Sigmoid colon (tissue), 7 donors: ENCODE results near the gene SYDE2. TPM values are rescaled to one million over a fixed set of nuclear protein-coding genes. Genes with fewer than 3 reads are reported as not detected.
A peak's percentile ranks its signal among the peaks of the same experiment; 100 is the strongest.
"Not testable (repeated sequence)": the region's sequence is repeated elsewhere in the genome, so short reads cannot be mapped to it uniquely, and the experiment has no call there.

Experiments used
- DNase-seq: peaks from one replicate; pipeline ENCODE4 v3.0.0-alpha.2; 2019
- H3K27ac ChIP-seq, 4 donors: fragments of 200-600 bp; sonication (generic); one replicate each; pipeline ENCODE4 v1.5.1; 2016 to 2019; ENCODE audit warnings: mild to moderate bottlenecking in 1 of 4
- H3K27me3 ChIP-seq, 3 donors: fragments of 200-600 bp; sonication (generic); one replicate each; pipeline ENCODE4 v1.5.1; 2019; ENCODE audit warnings: mild to moderate bottlenecking in 1 of 3
- H3K36me3 ChIP-seq, 4 donors: fragments of 200-600 bp; sonication (generic); one replicate each; pipeline ENCODE4 v1.5.1; 2016 to 2019
- H3K4me1 ChIP-seq, 4 donors: fragments of 200-600 bp; sonication (generic); one replicate each; pipeline ENCODE4 v1.5.1; 2017 to 2019
- H3K4me3 ChIP-seq, 4 donors: fragments of 200-600 bp; sonication (generic); one replicate each; pipeline ENCODE4 v1.5.1; 2017 to 2019; ENCODE audit warnings: mild to moderate bottlenecking in 2 of 4, moderate library complexity in 1 of 4
- H3K9me3 ChIP-seq, 4 donors: fragments of 200-600 bp in 3 of 4; sonication (generic) in 3 of 4; one replicate each; pipeline versions ENCODE4 v1.5.1 to v1.6.1; 2013 to 2019
- CTCF ChIP-seq, 4 experiments: fragments of 450-650 bp in 3 of 4; fragments of 200-600 bp in 1 of 4; IDR thresholded peaks; one replicate each; pipeline ENCODE4 v1.5.1; 2016 to 2019; ENCODE audit warnings: antibody characterized with exemption in 4 of 4, mild to moderate bottlenecking in 3 of 4, moderate library complexity in 2 of 4
- EP300 ChIP-seq, 4 donors: sonication (generic); formaldehyde crosslinking; IDR thresholded peaks; one replicate each; pipeline ENCODE4 v1.6.1; 2017; ENCODE audit warnings: antibody characterized with exemption in 4 of 4
- POLR2A ChIP-seq, 2 donors: fragments of 450-650 bp; IDR thresholded peaks; one replicate each; pipeline ENCODE4 v1.6.1; 2016; ENCODE audit warnings: antibody characterized with exemption in 2 of 2, mild to moderate bottlenecking in 2 of 2, moderate library complexity in 2 of 2
- POLR2AphosphoS5 ChIP-seq, 4 donors: sonication (generic); formaldehyde crosslinking; IDR thresholded peaks; one replicate each; pipeline ENCODE4 v1.6.1; 2017; ENCODE audit warnings: antibody characterized with exemption in 4 of 4
- WGBS, 2 donors: extraction: QIAGEN DNeasy Blood & Tissue Kit; methylation state at CpG; one replicate each; pipeline ENCODE4 v1.1.7; 2013; 5-methylcytosine and 5-hydroxymethylcytosine counted together
- intact Hi-C: fragments of 100-400 bp; cut with DNase I; formaldehyde crosslinking; loops from one replicate; pipeline ENCODE4 v1.15.1; 2023
- polyA plus RNA-seq, 3 donors: library from polyadenylated mRNA; stranded (reverse); fragments of 200-250 nt; gene quantifications; one replicate each; pipeline ENCODE4 v1.2.3, GENCODE V29; 2013
- total RNA-seq, 4 donors: library from RNA; depleted of rRNA; stranded (reverse); fragments of >200 nt; gene quantifications; one replicate each; pipeline ENCODE4 v1.1.0, GENCODE V29; 2016
- donor health status: healthy with polysubstance abuse.
- donor health status: Bipolar disorder and iron deficiency.
- donor health status: healthy.

Gene SYDE2
- total and polyA plus RNA-seq, 7 donors: 0.46 to 87.3 (median 39.3) TPM

DNA sequence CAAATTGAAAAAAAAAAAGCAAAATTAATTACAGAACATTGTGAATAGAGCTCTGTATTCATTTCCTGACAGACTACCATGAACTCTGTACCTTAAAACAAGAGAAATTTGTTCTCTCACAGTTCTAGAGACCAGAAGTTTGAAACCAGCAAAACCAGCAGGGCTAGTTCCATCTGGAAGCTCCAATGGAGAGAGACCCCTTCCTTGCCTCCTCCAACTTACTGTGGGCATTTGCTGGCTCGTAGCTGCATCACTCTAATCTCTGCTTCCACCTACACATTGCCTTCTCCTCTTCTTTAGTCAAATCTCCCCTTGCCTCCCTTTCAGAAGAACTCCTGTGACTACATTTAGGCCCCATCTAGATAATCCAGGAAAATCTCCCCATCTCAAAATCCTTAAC, 56.5 kb downstream of the SYDE2 start:
- Histone ChIP-seq H3K4me1 (peaks cover 0 to 6% (median 3%) of the 10 kb centered on the region in 4 donors), H3K27me3 (no peaks in the 10 kb centered on the region), H3K27ac (no peak overlapping the region), H3K36me3 (no peaks in the 10 kb centered on the region), H3K9me3 (no peaks in the 10 kb centered on the region), H3K4me3 (no peak overlapping the region)
- TF ChIP-seq CTCF (IDR thresholded peaks at IDR 0.05): no peak
- DNase-seq: no peak
- intact Hi-C loops: no loop called here
- 25 to 68% methylated on average over 1 of the region's 1 CpG for WGBS, 2 donors

- Histone ChIP-seq H3K9me3 (no peaks in the 10 kb centered on the region), H3K27me3 (no peaks in the 10 kb centered on the region), H3K4me3 (no peak overlapping the region), H3K36me3 (no peaks in the 10 kb centered on the region), H3K27ac (no peak overlapping the region), H3K4me1 (peaks cover 0 to 5% (median 3%) of the 10 kb centered on the region in 4 donors)
- intact Hi-C loops: no loop called here
- no peak for TF ChIP-seq POLR2A (IDR thresholded peaks at IDR 0.05)
- TF ChIP-seq CTCF (IDR thresholded peaks at IDR 0.05): no peak
- no peak for TF ChIP-seq POLR2AphosphoS5 (IDR thresholded peaks at IDR 0.05)
- no peak for TF ChIP-seq EP300 (IDR thresholded peaks at IDR 0.05)
- 76 to 77% methylated on average over 5 of the region's 5 CpGs for WGBS, 2 donors
- DNase-seq: no peak
Observed at GRCh38 chr1:85142753-85143152, 58.1 kb downstream of the SYDE2 start.

DNA sequence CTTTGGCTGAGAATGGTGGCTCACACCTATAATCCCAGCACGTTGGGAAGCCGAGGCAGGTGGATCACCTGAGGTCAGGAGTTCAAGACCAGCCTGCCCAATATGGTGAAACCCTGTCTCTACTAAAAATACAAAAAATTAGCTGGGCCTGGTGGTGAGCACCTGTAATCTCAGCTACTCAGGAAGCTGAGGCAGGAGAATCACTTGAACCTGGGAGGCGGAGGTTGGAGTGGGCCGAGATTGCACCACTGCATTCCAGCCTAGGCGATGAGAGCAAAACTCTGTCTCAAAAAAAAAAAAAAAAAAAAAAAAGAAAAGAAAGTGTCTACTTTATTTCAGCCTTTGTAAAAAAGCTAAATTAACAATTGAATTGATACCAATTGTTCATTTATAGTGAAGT, 62.4 kb downstream of the SYDE2 start:
- H3K4me3 ChIP-seq, H3K27me3 ChIP-seq, H3K27ac ChIP-seq, H3K36me3 ChIP-seq, intact Hi-C loops, DNase-seq, H3K9me3 ChIP-seq: not testable (repeated sequence)
- peaks cover 0 to 13% (median 10%) of the 10 kb centered on the region in 4 donors for H3K4me1 ChIP-seq
- WGBS, 2 donors: 75 to 89% methylated on average over 5 of the region's 5 CpGs

DNA sequence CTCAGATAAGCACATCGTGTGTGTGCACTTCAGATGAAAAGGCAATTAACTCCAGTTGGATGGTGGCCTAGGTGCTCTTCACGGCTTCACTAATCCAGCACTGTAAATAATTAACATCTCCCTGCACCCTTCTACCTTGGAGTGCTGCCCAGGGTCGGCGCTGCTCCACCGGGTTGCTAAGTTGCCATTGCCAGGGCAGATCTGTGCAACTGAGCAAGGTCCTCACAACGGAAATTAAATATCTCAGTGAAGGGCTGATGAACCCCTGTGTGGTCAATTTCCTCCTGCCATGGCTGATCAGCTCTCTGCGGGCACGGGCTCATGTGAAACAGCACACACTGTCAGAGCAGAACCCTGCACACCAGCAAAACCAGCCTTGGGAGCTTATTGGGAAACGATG, 63.2 kb downstream of the SYDE2 start:
- H3K27me3 ChIP-seq: no peaks in the 10 kb centered on the region
- H3K4me3 ChIP-seq: no peak overlapping the region
- H3K36me3 ChIP-seq: no peaks in the 10 kb centered on the region
- H3K27ac ChIP-seq: no peak overlapping the region
- no peaks in the 10 kb centered on the region for H3K9me3 ChIP-seq
- WGBS, 2 donors: 13 to 61% methylated on average over 9 of the region's 9 CpGs
- H3K4me1 ChIP-seq: peaks cover 0 to 14% (median 10%) of the 10 kb centered on the region in 4 donors
- DNase-seq: peak; percentile 70
- no peak for TF ChIP-seq POLR2AphosphoS5 (IDR thresholded peaks at IDR 0.05)
- TF ChIP-seq EP300 (IDR thresholded peaks at IDR 0.05): no peak
- TF ChIP-seq POLR2A (IDR thresholded peaks at IDR 0.05): no peak
- TF ChIP-seq CTCF (IDR thresholded peaks at IDR 0.05): no peak
- intact Hi-C loops: no loop called here

- no peaks in the 10 kb centered on the region for H3K9me3 ChIP-seq
- H3K27me3 ChIP-seq: no peaks in the 10 kb centered on the region
- no peaks in the 10 kb centered on the region for H3K36me3 ChIP-seq
- 28 to 63% methylated on average over 1 of the region's 1 CpG for WGBS, 2 donors
- H3K4me1 ChIP-seq: peaks cover 0 to 14% (median 10%) of the 10 kb centered on the region in 4 donors
- intact Hi-C loops: no loop called here
- DNase-seq: no peak
- TF ChIP-seq POLR2A (IDR thresholded peaks at IDR 0.05) (no peak), CTCF (IDR thresholded peaks at IDR 0.05) (no peak), POLR2AphosphoS5 (IDR thresholded peaks at IDR 0.05) (no peak), EP300 (IDR thresholded peaks at IDR 0.05) (no peak)
- H3K27ac ChIP-seq: no peak overlapping the region
- no peak overlapping the region for H3K4me3 ChIP-seq
Observed at GRCh38 chr1:85135392-85135798, 65.4 kb downstream of the SYDE2 start.
